ENCODE data around the gene MRPL28.
"Not testable (repeated sequence)": the region's sequence is repeated elsewhere in the genome, so short reads cannot be mapped to it uniquely, and the experiment has no call there.

GRCh38 chr16:362702-362999, 7.7 kb downstream of the MRPL28 start:
- not testable (repeated sequence) for TF ChIP-seq CTCF, POLR2A (IDR thresholded peaks at IDR 0.05)
